Measurements from ENCODE around the gene NUMBL. TPM values are rescaled to one million over a fixed set of nuclear protein-coding genes. Genes with fewer than 3 reads are reported as not detected.

Gene NUMBL
- polyA plus RNA-seq, 2 of the 4 experiments (the other 2 are of a cell fraction): 21.1 to 28.7 TPM

DNA sequence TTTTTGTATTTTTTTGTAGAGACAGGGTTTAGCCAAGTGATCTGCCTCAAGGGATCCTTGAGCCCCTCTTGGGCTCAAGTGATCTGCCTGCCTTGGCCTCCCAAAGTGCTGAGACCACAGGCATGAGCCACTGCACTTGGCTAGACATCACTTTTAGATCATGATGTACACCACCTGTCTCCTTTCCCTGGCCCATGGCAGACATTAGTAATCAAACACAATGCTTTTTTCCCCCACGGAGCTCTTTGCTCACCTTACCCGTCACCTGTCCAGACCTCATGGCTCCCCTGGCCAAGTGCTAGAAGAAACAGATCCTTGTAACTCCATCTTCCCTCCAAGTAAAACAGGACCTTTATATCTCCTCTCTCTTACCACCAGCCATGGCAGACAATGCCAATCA lies 18.4 kb downstream of the NUMBL start (continued):
- TF ChIP-seq GATA3 (IDR thresholded peaks at IDR 0.05; ENCODE audit: borderline replicate concordance): no peak
- TF ChIP-seq FOSB (CRISPR knock-in tag; IDR thresholded peaks at IDR 0.05): no peak
- TF ChIP-seq POLR2AphosphoS2 (conservative IDR thresholded peaks at IDR 0.05; ENCODE audit: low read length): no peak
- TF ChIP-seq, protein P1, sequence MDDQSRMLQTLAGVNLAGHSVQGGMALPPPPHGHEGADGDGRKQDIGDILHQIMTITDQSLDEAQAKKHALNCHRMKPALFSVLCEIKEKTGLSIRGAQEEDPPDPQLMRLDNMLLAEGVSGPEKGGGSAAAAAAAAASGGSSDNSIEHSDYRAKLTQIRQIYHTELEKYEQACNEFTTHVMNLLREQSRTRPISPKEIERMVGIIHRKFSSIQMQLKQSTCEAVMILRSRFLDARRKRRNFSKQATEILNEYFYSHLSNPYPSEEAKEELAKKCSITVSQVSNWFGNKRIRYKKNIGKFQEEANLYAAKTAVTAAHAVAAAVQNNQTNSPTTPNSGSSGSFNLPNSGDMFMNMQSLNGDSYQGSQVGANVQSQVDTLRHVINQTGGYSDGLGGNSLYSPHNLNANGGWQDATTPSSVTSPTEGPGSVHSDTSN (IDR thresholded peaks at IDR 0.05): no peak
- no peak for TF ChIP-seq PHF8 (IDR thresholded peaks at IDR 0.05; ENCODE audit: borderline replicate concordance, low read depth)
- TF ChIP-seq RNF2 (IDR thresholded peaks at IDR 0.05; ENCODE audit: borderline replicate concordance, low read depth): no peak

DNA sequence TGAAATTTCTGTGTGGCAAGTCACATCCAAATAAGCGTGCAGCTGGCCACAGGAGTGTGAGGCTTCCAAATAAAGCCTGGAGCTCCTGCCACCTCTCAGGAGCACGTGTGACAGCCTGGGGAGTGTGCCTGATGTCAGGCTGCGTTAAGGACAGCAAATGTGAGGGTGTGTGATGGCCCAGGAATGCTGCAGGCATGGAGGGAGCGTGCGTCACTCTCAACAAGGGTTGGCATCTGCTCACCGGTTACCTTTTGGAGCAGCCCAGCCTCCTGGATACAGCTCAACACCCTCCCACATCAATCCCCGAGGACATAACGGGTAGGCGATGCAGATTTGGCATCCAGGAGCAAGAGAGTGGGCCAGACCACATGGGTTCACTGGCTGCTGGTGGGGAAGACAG lies 19.0 kb downstream of the NUMBL start:
- no peak for ATAC-seq

DNA sequence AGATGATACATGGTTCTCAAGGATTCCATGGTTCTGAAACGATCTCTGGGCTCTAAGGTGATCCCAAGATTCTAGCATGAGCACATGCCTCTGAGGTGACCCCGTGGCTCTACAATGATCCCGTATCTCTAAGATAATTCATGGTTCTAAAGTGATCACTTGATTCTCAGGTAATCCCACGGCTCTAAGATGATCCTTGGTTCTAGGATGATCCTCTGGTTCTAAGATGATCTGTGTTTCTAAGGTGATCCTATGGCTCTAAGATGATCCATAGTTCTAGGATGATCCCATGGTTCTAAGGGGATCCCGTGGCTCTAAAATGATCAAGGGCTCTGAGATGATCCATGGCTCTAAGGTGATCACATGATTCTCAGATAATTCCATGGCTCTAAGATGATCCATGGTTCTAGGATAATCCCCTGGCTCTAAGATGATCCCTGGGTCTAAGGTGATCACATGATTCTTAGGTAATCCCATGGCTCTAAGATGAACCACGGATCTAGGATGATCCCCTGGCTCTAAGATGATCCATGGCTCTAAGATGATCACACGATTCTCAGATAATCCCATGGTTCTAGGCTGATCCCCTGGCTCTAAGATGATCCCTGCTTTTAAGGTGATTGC lies 21.3 kb downstream of the NUMBL start:
- DNase-seq (ENCODE audit: low read depth in 1 of 2, low spot score in 1 of 2) (no peak), ATAC-seq (no peak), FAIRE-seq (no peak)
- Histone ChIP-seq H3K4me1 (peaks cover 30% of the 10 kb centered on the region), H3K9me3 (peaks cover 10% of the 10 kb centered on the region), H3K27ac (no peak overlapping the region), H3K4me2 (no peak overlapping the region), H3K4me3 (no peak overlapping the region)
- TF ChIP-seq, protein P2, sequence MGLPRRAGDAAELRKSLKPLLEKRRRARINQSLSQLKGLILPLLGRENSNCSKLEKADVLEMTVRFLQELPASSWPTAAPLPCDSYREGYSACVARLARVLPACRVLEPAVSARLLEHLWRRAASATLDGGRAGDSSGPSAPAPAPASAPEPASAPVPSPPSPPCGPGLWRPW (IDR thresholded peaks at IDR 0.05): no peak
- TF ChIP-seq POLR2A (IDR thresholded peaks at IDR 0.05; ENCODE audit: low read length) (no peak), HEYL (CRISPR knock-in tag; IDR thresholded peaks at IDR 0.05) (no peak), MAFK (IDR thresholded peaks at IDR 0.05; ENCODE audit: partially characterized antibody) (no peak), FOXS1 (CRISPR knock-in tag; IDR thresholded peaks at IDR 0.05) (no peak)
- ChIA-PET CTCF (no interaction called here), POLR2A (no interaction called here)
- whole genome bisulfite sequencing (ENCODE audit: missing lambda C conversion rate): 90% methylated on average over 7 of the region's 7 CpGs

More for the DNA sequence above, 19.0 kb downstream of the NUMBL start:
- Histone ChIP-seq H3K9me3 (peaks cover 10% of the 10 kb centered on the region), H3K4me2 (no peak overlapping the region), H3K4me3 (no peak overlapping the region), H3K27ac (no peak overlapping the region), H3K4me1 (peaks cover 8% of the 10 kb centered on the region)
- CTCF ChIA-PET: interaction anchor here (1.0 to 14.9 kb wide), 8 partner anchors 9 to 473 kb away, joined by 3 to 140 read pairs (median 4); partner anchors contain the start of gene EGLN2
- POLR2A ChIA-PET: no interaction called here
- no peak for TF ChIP-seq FOSB (CRISPR knock-in tag; IDR thresholded peaks at IDR 0.05)
- 0 out of 2 replicates have a peak, but pooled peaks have one; percentile 11 for TF ChIP-seq POLR2A (IDR thresholded peaks at IDR 0.05; ENCODE audit: low read length)
- no peak for DNase-seq (ENCODE audit: low read depth in 1 of 2, low spot score in 1 of 2)
- WGBS (ENCODE audit: missing lambda C conversion rate): 90% methylated on average over 9 of the region's 9 CpGs
- FAIRE-seq: peak; percentile 46

DNA sequence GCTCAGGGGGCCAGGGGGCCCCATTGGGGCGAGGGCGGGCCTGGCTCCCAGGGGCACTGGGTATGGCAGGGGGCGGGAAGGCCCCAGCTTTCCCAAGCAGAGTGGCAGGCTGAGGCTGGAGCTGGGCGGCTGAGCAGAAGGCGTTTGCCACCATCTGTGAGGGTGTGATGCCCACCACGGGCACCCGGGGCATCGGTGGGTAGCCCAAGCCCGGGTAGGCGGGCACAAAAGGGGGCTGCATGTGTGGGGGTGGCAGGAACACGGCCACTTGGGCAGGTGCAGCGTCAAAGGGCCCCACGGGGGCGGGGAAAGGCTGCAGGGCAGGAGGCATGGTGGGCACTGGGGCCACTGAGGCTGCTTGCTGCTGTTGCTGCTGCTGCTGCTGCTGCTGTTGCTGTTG lies 22.8 kb downstream of the NUMBL start:
- FAIRE-seq: no peak
- peaks cover 10% of the 10 kb centered on the region for H3K9me3 ChIP-seq
- H3K4me3 ChIP-seq: no peak overlapping the region
- DNase-seq (ENCODE audit: low read depth in 1 of 2, low spot score in 1 of 2): no peak
- 98% methylated on average over 13 of the region's 14 CpGs for WGBS (ENCODE audit: missing lambda C conversion rate)
- ChIA-PET POLR2A (no interaction called here), CTCF (interaction anchor here (1.0 to 9.7 kb wide), 8 partner anchors 23 to 152 kb away, joined by 3 to 178 read pairs (median 4); partner anchors contain the start of gene NUMBL)
- H3K4me2 ChIP-seq: no peak overlapping the region
- H3K27ac ChIP-seq: peak overlapping the region in 1 of 2 experiments; percentile 83; a peak in 4 of 6 replicates
- ATAC-seq: no peak
- TF ChIP-seq GATA3 (IDR thresholded peaks at IDR 0.05; ENCODE audit: borderline replicate concordance) (no peak), JUNB (IDR thresholded peaks at IDR 0.05) (no peak), ZSCAN20 (CRISPR knock-in tag; IDR thresholded peaks at IDR 0.05) (no peak), KDM1A (IDR thresholded peaks at IDR 0.05; ENCODE audit: low read depth) (no peak)
- TF ChIP-seq, protein P3, sequence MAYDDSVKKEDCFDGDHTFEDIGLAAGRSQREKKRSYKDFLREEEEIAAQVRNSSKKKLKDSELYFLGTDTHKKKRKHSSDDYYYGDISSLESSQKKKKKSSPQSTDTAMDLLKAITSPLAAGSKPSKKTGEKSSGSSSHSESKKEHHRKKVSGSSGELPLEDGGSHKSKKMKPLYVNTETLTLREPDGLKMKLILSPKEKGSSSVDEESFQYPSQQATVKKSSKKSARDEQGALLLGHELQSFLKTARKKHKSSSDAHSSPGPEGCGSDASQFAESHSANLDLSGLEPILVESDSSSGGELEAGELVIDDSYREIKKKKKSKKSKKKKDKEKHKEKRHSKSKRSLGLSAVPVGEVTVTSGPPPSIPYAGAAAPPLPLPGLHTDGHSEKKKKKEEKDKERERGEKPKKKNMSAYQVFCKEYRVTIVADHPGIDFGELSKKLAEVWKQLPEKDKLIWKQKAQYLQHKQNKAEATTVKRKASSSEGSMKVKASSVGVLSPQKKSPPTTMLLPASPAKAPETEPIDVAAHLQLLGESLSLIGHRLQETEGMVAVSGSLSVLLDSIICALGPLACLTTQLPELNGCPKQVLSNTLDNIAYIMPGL (CRISPR knock-in tag; IDR thresholded peaks at IDR 0.05; ENCODE audit: borderline replicate concordance): no peak
- H3K4me1 ChIP-seq: peaks cover 36% of the 10 kb centered on the region

All from A549 (cell line).